ENCODE measurements around the gene SLC27A2.

GRCh38 chr15:50251638-50252182 lies 69.7 kb downstream of the SLC27A2 start:
- TF ChIP-seq CTCF (IDR thresholded peaks at IDR 0.05) (no peak), EZH2 (IDR thresholded peaks at IDR 0.05) (no peak)

Data from neural progenitor cell (in vitro differentiated cells).